ENCODE results near the gene ARHGAP10.
"Not testable (repeated sequence)": the region's sequence is repeated elsewhere in the genome, so short reads cannot be mapped to it uniquely, and the experiment has no call there.

Gene ARHGAP10

DNA sequence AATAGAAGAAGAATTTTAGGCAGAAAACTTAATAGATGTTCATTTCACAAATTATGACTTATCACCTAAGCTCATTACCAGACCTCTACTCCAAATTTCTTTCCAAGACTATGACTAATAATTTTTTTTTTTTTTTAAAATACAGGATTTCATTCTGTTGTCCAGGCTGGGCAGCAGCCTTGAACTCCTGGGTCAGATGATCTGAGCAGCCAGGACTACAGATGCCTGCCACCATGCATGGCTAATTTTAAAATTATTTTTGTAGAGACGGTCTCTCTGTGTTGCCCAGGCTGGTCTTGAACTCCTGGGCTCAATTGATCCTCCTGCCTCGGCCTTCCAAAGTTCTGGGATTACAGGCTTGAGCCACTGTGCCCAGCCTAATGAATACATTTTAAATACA lies 119.2 kb downstream of the ARHGAP10 start:
- DNase-seq (ENCODE audit: low spot score) = no peak

DNA sequence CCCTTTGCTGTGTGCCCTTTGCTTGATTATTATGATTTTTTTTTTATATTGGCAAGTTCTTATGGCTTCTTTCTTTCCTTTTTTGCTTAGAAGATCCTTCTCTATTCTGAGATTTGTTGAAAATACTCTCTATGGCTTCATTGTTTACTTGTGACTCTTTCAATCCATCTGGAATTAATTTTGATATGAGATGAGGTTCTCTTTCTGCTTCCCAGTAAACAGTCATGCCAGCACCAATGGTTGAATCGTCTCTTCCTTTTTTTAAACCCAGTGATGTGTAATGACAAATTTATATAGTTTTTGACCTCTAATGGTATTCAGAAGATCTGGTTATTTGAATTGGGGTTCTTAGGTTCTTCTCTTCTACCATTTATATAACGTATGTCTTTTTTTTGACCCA lies 121.8 kb downstream of the ARHGAP10 start:
- no peak for DNase-seq (ENCODE audit: low spot score)

DNA sequence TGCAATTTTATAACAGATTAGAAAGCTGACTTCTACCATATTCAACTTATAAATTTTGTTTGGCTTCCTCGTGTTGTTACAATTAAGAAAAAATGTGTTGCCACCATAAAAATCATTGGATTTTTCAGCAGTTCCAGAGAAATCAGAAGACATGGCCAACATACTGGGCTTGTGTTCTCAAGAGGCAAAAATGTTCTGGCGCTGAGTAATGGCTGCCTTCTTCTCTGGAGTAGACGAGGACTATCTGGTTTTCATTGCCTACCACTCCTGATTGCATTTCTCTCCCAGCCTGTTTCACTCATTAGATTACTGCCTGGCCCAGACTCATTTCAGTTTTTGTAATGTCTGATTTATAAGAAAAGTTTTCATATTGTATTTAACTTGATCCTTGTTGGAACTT lies 122.3 kb downstream of the ARHGAP10 start:
- DNase-seq (ENCODE audit: low spot score) = no peak

DNA sequence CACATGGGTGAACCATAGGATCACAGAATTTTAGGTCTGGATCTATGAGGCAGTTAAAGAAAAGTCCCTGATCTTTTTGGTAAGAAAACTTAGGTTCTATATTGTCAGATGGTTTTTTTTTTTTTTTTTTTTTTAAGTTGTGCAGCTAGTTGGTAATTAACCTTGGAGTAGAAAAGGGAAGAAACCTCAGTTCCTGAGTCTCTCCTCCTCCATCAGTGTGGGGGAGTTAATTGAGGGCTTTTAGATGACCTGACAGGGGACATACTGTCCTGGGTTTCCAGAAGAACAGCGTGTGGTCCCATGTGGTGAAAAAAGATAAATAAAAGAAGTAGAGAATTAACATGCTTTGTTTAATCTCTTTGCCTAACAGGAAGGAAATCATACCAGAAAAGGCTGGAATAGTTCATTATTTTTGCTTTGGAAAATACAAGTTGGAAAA lies 123.7 kb downstream of the ARHGAP10 start:
- DNase-seq (ENCODE audit: low spot score) = no peak

DNA sequence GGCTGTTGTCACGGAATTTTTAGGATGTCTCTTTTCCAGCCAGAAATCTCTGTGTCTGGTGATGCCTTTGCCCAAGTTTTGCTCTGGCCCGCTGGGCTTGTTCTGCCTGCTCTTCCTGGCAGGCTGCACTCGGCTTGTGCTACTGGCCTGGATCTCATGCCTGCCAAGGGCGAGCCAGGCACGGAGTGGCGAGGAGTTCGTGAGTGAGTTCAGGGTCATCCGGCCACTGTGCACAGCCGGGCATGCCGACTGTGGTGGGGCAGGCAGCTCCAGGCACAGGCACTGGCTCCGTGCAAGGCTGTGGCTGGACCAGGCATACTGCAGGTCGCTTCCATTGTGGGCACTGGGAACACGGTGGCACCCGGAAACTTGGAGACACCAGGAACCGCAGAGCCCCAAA lies 129.1 kb downstream of the ARHGAP10 start:
- no peak for DNase-seq (ENCODE audit: low spot score)

DNA sequence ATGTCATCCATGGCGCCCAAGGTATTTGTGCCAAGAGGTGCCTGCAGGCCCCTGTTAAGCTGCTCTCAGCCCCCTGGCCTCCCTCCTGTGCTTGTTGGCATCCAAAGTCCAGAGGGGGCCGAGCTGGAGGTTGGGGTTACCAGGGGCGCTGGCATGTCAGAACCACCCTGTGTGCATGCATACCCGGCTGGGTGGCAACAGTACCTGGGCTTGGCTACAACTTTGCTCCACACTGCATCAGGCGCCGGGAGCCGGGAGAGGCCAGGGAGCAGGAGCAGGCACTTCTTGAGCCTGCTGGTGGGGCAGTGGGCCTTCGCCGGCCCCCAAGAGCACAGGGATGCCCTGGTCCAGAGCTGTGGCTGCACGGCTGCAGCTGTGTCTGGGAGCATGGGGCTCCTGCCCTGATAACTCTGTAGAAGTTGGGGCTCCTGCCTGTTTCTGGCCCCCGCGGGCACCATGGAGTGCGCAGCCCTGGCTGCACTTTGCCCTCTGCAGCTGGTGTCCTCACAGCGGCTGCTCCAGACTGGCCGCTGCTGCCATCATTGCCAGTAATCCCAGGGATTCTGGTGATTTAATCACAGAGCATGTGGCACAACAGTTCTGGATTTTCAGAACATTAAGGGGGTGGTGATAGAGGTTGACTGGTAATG lies 130.3 kb downstream of the ARHGAP10 start:
- DNase-seq (ENCODE audit: low spot score) = no peak

DNA sequence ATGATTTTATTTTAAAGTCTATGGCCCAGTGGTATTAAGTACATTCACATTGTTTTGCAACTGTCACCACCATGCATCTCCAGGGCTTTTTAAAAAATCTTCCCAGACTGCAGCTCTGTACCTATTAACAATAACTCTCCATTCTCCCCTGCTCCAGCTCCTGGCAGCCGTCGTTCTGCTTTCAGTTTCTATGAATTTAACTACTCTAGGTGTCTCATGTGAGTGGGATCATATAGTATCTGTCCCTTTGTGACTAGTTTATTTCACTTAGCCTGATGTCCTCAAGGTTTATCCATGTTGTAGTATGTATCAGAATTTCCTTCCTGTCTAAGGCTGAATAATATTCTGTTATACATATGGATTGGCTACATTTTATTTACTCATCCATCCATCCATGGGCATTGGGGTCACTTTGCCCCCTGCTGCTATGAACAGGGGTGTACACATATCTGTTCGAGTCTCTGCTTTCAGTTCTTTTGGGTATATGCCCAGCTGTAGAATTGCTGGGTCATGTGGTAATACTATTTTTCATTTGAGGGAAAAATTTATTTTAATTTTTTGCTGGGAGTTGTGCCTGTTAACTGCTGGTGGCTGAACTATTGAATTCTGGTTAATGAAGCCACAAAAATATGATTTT lies 131.3 kb downstream of the ARHGAP10 start:
- no peak for DNase-seq (ENCODE audit: low spot score)

DNA sequence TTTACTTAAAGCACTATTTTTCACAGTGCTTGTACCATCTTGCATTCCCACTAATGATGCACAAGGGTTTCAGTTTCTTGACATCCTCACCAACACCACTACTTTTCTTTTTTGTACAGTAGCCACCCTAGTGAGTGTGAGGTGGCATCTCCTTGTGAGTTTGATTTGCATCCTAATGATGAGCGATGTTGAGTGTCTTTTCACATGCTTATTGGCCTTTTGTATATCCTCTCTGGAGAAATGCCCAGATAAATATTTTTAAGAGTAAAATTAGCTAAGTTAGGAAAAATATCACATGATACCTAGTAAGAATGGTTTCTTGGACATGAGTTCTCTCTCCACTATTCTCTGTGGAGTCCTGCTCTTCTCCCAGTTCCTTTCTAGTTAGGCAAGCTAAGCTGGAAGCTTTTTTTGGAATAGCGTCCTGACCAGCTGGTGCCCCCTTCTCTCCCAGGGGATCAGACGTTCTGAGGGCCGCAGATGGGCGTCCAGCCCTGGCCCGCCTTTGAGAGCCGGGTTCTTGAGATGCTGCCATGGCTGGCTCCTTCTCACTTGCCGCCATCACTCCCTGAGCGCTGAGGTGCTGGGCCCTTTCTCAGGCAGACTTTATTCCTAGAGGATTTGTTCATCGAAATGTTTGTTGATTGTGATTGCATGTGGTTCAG lies 132.1 kb downstream of the ARHGAP10 start:
- DNase-seq (ENCODE audit: low spot score) = no peak

DNA sequence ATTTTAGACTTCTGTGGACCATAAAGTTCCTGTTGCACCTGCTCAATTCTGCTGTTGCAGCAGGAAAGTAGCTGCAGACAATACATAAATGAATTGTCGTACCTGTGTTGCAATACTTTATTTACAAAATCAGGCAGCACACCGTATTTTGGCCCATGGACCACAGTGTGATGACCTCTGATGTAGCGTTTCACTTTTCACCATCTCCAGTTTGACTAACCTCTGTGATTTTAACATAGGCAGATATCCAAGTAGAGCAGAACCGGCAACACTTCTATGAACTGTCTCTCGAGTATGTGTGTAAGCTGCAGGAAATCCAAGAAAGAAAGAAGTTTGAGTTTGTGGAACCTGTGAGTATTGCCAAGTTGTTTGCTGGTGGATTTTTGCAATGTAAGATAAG lies 132.7 kb downstream of the ARHGAP10 start:
- DNase-seq (ENCODE audit: low spot score) = no peak

DNA sequence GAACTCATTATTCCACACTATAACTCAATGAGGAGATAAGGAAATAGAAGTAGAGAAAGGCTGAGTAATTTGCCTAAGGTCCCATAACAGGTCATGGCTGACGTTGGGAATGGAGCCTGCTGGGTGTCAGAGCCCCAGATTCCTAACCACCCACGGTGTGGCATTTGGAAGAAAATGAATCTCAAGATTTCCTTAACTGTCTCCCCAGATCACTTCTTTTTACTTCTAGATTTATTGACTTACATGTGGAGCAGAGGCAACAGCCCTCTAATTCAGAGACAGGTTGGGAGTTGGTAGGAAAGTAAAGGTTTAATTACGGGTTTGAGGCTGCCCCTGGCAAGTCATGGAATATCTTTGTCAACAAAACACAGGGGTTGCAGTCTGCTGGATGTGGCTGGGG lies 134.0 kb downstream of the ARHGAP10 start:
- no peak for DNase-seq (ENCODE audit: low spot score)

DNA sequence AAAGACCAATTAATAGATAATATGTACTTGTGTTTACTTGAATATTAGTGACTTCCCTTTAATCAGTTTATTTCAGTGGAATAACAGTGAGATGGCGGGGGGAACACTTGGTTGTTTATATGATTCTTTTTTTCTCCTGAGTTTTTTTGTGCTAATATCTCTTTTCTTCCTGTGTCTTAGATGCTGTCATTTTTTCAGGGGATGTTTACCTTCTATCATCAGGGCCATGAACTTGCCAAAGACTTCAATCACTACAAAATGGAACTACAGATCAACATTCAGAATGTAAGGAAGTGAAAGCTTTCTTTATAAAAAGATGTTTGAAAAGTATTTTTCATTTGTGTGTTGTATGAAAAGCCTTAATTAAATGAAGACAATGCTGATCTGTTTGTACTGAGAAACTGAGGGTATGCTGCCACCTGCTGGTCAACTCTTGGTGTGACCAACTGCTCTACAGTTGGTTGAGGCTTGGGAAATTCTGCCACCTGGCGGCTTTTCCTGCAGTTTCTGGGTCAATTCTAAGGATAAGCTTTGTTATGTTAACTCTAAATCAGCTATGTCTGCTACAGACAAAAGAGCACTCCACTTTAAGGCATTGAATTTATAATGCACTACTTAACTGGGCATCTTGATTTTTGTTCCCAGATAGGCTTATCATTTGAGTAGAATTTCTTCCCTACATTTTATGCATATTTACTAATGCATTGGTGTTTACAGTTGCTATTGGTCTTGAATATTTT lies 134.8 kb downstream of the ARHGAP10 start:
- DNase-seq (ENCODE audit: low spot score) = peak; percentile 92

DNA sequence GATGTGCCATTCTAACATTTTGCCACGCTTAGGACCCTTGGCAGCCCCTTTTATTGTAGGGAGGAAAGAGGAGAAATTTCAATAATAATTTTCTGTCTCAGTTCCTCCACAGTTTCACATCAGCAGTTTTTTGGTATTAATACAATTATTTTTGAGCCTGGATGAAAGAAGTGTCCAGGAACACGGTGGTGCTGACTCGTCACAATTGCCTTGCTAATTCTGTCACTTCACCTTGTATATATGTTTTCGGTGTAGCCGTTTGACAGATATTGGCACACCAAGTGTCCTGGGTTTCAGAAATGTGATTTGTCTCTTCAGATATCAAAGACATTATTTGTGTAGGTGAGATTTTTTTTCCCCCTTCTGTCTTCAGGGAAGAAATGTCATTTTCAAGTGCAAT lies 142.2 kb downstream of the ARHGAP10 start:
- DNase-seq (ENCODE audit: low spot score) = no peak

DNA sequence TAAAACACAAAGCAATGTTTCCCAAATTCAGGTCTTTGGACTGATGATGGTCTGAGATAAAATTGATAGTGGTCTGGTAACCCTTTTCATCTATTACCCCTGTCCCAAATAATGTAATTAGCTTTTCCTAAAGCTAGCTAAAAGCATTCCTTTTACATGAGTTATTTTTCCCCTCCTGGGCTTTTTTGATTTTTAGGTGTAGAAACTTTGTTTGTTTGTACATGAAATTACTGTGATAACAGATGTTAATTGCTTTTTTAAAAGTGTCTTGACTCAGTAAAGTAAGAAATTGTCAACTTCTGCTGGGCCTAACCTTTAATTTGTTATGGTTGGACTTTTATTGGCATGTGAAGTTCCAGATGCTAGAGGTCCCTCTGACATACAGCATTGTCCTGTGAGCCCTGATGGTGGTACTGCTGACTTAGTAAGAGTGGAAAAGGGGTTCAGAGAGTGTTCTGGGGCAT lies 145.5 kb downstream of the ARHGAP10 start:
- DNase-seq (ENCODE audit: low spot score) = no peak

DNA sequence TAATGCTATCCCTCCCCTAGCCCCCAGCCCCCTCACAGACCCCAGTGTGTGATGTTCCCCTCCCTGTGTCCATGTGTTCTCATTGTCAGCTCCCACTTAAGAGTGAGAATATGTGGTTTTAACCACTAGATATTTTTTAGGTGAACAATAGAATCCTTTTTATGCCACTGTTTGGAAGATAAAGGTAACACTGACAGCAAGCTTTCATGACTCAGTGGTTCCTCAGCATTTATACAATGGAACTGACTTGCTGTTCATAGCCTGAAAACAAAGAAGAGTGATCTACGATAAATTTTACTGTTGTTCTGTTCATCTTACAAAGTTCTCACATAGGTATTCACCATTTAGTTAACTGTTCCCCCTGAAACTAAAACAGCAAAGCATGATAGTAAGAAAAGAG lies 147.8 kb downstream of the ARHGAP10 start:
- no peak for DNase-seq (ENCODE audit: low spot score)

DNA sequence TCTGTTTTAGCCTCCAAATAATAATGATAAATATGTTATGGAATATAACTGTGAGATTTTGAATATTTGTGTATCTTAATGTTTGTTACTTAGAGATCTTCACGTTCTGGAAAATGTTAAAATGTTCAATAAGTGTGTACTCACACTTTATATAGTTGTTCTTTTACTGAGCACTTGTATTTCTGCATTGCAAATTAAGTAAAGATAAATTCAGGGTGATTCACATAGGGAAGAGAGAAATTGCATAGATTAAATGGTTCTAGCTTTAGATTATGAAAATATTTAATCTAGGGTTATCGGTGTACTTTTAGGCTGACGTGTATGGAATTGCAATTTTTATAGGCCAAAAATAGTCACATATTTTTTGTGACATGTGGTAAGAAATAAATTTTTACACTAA lies 148.6 kb downstream of the ARHGAP10 start:
- DNase-seq (ENCODE audit: low spot score) = no peak

DNA sequence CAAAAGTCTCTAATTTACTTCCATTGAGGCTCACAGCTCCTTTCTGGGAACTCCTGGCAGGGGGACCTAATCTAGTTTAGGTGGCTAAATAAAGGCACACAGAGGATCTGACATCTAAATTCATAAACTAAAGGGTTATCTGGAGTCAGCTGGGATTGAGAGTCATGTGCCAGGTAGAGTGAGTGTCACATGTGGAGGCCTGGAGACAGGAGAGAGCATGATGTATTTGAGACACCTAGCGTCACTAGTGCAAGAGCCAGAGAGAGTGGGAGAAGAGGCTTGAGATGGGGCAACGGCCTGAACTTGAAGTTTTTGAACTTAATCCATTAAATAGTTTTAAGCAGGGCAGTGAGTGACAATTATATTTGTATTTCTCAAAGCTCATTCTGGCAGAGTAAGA lies 152.6 kb downstream of the ARHGAP10 start:
- DNase-seq (ENCODE audit: low spot score) = no peak

DNA sequence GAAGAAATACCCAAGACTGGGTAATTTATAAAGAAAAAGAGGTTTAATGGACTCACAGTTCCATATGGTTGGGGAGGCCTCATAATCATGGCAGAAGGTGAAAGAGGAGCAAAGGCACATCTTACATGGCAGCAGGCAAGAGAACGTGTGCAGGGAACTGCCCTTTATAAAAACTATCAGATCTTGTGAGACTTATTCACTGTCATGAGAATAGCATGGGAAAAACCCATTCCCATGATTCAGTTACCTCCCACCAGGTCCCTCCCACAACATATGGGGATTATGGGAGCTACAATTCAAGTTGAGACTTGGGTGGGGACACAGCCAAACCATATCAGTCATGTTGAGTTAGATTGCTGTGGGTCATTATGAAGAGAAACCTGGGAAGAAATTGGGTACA lies 153.3 kb downstream of the ARHGAP10 start:
- DNase-seq (ENCODE audit: low spot score) = not testable (repeated sequence)

DNA sequence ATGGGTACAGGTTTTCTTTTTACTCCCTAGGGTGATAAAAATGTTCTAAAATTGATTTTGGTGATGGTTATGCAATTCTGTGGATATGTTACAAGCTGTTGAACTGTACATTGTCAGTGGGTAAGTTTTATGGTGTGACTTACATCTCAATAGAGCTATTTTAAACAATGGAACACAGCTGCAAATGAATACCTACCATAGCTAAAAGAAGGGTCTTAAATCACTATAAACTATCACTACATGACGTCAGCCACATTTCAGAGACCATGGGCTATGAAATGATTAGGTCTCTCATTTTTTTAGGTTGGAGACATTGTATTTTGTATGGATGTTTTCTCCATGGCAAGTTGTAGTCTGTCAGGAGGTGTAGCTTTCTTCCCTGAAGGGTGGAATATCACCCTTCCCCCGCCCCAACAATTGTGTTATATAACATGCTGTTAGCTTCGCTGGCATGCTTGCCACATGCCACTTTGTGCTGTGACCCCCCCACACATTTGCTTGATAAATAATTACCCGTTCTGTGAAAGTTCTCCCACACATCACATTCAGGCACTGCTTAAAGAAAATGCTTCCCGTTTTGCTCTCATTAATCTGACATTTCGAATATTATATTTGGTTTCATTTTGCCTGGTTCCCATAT lies 159.7 kb downstream of the ARHGAP10 start:
- no peak for DNase-seq (ENCODE audit: low spot score)

DNA sequence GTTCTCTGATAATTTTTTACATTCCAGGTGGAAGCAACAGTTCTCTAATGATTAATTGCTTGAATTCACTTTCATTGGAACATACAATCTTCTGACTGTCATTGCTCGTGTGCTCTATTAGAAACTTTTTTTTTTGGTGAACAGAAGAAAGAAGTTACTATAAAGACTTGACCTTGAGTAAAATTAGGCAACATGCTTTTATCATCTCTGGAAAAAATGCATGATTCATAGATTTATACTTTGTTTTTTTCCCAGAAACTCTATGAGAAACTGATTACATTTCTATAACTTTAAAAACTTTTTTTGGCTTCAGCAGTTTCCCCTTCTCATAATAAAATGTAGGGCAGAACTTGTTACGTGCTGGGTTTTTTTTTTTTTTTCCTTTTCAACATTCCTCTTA lies 167.6 kb downstream of the ARHGAP10 start:
- DNase-seq (ENCODE audit: low spot score) = no peak

DNA sequence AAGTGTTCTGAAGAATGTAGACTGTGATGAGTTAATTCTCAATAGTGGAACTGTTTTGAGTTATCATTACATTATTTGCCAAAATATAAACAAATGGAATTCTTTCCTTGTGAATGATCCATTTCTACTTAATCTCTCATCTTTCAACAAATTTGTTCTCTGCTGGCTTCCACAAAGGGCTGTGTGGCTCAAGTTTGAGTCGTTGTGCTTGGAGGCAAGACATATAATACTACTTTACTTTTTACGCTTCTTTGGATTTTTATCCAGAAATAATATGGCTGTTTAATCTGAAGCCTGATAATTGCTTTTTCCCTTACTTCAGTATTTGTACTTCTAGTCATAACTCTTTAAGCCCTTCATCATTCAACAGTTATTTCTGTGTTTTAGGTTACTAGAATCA lies 169.5 kb downstream of the ARHGAP10 start:
- no peak for DNase-seq (ENCODE audit: low spot score)

DNA sequence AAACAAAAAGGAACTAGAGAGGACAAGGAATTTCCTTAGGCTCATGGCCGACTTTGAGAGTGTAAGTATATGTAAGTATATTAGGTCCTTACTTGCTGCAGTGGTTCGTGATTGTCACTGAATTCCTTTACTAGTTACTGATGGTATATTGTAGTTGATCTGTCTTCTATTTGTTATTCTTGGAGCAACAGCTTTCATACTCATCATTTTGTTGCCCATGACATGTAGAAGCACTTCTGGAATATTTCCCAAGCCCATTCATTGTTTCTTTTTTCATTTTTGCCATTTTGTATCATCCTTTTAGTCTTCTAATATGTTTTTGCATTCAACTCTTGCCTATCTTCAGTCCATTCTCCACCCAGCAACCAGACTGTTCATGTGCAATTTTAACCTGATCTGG lies 170.0 kb downstream of the ARHGAP10 start:
- no peak for DNase-seq (ENCODE audit: low spot score)

DNA sequence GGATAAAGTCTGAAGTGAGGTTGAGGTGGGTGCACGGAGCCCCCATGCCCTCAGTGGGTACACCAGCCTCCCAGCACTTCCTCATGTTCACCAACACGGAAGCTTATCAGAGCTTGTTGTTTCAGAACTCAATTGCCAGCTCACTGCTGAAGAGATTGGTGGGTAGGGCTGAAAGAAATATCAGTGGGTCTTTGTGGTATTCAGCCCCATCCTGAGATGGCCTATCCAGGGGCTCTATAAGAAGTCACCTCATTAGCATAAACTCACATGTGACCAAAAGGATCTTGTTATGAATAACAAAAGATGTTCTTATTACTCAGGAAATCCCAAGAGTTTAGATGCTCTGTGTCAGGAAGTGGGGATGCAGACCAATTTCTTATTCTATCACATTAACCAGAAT lies 177.3 kb downstream of the ARHGAP10 start:
- DNase-seq (ENCODE audit: low spot score) = no peak

Measured in cerebellar cortex (tissue), 1 donor.